ENCODE measurements around the gene DND1.
A peak's percentile ranks its signal among the peaks of the same experiment; 100 is the strongest.
"Not testable (repeated sequence)": the region's sequence is repeated elsewhere in the genome, so short reads cannot be mapped to it uniquely, and the experiment has no call there.

DND1 gene

DNA sequence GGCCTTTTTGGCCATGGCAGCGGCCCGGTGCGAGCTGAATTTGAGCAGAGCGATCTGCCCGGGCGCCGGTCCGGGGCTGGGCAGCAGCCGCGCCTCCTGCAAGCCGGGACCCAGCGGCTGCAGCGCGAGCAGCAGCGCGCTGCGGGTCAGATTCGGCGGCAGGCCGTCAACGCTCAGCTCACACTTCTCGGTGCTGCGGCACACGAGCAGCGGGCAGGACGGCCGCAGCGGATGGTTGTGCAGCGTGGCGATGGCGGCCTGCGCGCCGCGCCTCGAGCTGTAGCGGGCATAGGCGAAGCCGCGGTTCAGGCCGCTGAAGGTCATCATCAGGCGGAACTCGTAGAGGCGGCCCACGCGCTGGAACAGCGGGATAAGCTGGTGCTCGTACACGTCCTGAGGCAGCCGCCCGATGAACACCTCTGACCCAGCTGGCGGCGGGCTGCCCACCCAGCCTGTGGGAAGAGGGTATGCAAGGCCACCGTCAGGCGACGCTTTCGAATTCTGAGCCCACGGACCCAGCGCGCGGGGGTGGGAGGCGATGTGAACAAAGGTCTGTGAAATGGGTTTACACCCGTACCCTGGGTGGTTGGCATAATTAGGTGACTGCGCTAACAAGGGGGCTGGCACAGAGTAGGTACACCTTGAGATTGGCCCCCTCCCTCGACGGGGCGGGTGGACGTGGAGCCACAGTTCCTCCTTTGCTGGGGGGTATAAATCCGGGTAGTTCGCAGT is 755 bp downstream of the DND1 start:
- H3K4me3 ChIP-seq (ENCODE audit: low read depth in 1 of 2, low read length in 2 of 2), result no peak overlapping the region
- no peaks in the 10 kb centered on the region for H3K9me3 ChIP-seq (ENCODE audit: control insufficient read depth in 1 of 2, low read length in 2 of 2)
- no peak overlapping the region for H3K27ac ChIP-seq (ENCODE audit: low read depth, low read length)
- no peaks in the 10 kb centered on the region for H3K4me1 ChIP-seq (ENCODE audit: control insufficient read depth in 1 of 2, insufficient read depth in 2 of 2, low read length in 2 of 2)
- H3K9ac ChIP-seq (ENCODE audit: low read depth in 1 of 2, low read length in 2 of 2), result no peak overlapping the region
- H3K27me3 ChIP-seq (ENCODE audit: control insufficient read depth in 1 of 2, insufficient read depth in 2 of 2, low read length in 2 of 2), result no peaks in the 10 kb centered on the region
- H3K36me3 ChIP-seq (ENCODE audit: control insufficient read depth in 1 of 2, insufficient read depth in 2 of 2, low read length in 2 of 2), result peaks cover 38 to 92% of the 10 kb centered on the region in 2 donors

DNA sequence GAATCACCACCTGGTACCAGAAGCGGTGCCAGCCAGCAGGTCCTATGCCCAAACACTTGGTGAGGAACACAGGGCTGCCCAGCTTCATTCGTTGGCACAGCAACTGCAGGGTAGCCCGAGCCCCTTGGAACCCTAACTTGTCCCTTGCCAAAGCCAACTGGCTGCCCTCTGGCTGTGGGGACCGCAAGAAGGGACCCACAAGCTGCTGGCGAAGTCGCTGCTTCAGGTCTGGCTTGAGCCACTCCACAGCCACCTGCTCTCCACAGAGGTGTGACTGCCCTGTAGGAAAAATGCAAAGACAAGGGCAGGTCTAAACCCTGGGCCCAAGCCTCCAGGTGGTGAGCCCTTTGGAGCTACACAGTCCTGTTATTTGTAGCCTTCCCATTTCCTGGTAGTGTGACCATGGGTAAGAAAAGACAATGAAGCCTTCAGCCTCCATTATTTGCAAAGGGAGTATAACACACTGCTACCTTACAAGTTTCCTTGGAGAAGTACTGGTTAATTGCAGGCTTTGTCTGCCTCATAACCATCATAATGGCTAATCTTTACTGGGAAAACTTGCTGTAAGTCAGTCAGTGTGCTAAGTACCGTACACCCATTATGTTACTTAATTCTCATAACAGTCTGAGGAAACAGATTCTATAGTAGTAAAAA is 1.8 kb downstream of the DND1 start:
- Histone ChIP-seq H3K4me3 (ENCODE audit: low read depth in 1 of 2, low read length in 2 of 2) (no peak overlapping the region), H3K27ac (ENCODE audit: low read depth, low read length) (no peak overlapping the region), H3K9ac (ENCODE audit: low read depth in 1 of 2, low read length in 2 of 2) (no peak overlapping the region), H3K27me3 (ENCODE audit: control insufficient read depth in 1 of 2, insufficient read depth in 2 of 2, low read length in 2 of 2) (no peaks in the 10 kb centered on the region), H3K4me1 (ENCODE audit: control insufficient read depth in 1 of 2, insufficient read depth in 2 of 2, low read length in 2 of 2) (peaks cover 0 to under 1% of the 10 kb centered on the region in 2 donors), H3K9me3 (ENCODE audit: control insufficient read depth in 1 of 2, low read length in 2 of 2) (no peaks in the 10 kb centered on the region), H3K36me3 (ENCODE audit: control insufficient read depth in 1 of 2, insufficient read depth in 2 of 2, low read length in 2 of 2) (peaks cover 30 to 88% of the 10 kb centered on the region in 2 donors)

DNA sequence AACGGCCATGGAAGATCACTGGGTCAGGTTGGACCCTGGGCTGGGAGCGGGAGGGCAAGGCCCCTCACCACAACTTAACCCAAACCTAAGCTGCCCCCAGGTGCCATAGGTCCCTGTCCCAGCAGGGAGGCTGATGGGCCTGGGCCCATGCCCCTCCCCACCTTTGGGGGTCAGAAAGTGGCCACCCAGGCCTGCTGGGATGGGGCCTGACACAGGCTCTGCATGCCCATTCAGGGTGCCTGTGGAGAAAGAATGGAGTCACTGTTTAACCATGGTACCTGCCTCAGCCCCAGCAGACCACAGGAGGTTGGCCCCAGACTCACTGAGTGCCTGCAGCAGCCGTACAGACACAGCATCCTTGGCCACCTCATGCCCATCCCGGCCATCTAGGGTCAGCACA is 2.3 kb downstream of the DND1 start:
- not testable (repeated sequence) for H3K4me1 ChIP-seq (ENCODE audit: control insufficient read depth in 1 of 2, insufficient read depth in 2 of 2, low read length in 2 of 2); H3K9ac ChIP-seq (ENCODE audit: low read depth in 1 of 2, low read length in 2 of 2)

DNA sequence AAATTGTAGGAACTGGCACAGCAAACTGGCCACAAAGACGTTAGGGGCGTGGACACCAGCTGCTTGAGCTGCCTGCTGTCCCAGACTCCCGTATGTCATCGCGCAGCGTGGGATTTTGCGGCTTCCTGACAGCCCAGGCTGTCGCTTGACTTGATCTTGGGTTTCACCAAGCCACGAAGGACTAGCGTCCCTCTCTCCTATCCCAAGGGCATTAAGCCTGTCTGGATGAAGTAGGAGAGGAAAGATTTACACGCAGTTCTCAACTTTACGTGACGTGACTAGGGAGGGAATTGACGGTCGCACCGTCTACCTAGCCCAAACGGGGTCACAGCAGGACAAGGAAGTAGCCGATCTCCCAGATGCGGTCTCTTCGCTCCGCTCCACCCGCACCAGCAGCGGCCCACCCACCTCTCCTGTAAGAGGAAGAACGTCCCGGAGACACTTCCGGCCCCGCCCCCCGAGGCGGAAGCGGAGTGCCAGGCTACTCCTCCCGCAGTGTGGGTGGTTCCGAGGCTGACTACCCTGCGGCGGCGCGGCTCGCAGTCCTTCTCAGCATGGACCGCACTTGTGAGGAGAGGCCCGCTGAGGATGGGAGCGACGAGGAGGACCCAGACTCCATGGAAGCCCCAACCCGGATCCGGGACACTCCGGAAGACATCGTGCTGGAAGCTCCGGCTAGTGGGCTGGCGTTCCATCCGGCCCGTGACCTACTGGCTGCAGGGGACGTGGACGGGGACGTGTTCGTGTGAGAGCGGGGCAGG is 8.8 kb downstream of the DND1 start, which contains the start of gene WDR55:
Gene WDR55, plus strand, starts transcription at position 546 of the 761 bp plus-strand sequence. Its CDS starts 9 bp downstream, at position 555.
- H3K9me3 ChIP-seq (ENCODE audit: control insufficient read depth in 1 of 2, low read length in 2 of 2), result no peaks in the 10 kb centered on the region
- peak within 1 kb of the TSS; percentile 97 to 98 for H3K4me3 ChIP-seq (ENCODE audit: low read depth in 1 of 2, low read length in 2 of 2)
- no peaks in the 10 kb centered on the region for H3K27me3 ChIP-seq (ENCODE audit: control insufficient read depth in 1 of 2, insufficient read depth in 2 of 2, low read length in 2 of 2)
- H3K4me1 ChIP-seq (ENCODE audit: control insufficient read depth in 1 of 2, insufficient read depth in 2 of 2, low read length in 2 of 2), result peaks cover 0 to 21% of the 10 kb centered on the region in 2 donors
- peaks cover 38 to 63% of the 10 kb centered on the region in 2 donors for H3K36me3 ChIP-seq (ENCODE audit: control insufficient read depth in 1 of 2, insufficient read depth in 2 of 2, low read length in 2 of 2)
- H3K9ac ChIP-seq (ENCODE audit: low read depth in 1 of 2, low read length in 2 of 2), result peak within 1 kb of the TSS; percentile 91 to 92
- H3K27ac ChIP-seq (ENCODE audit: low read depth, low read length), result peak within 1 kb of the TSS; percentile 97

More for the DNA sequence above, 2.3 kb downstream of the DND1 start:
- not testable (repeated sequence) for H3K27ac ChIP-seq (ENCODE audit: low read depth, low read length); H3K27me3 ChIP-seq (ENCODE audit: control insufficient read depth in 1 of 2, insufficient read depth in 2 of 2, low read length in 2 of 2); H3K4me3 ChIP-seq (ENCODE audit: low read depth in 1 of 2, low read length in 2 of 2); H3K9me3 ChIP-seq (ENCODE audit: control insufficient read depth in 1 of 2, low read length in 2 of 2)
- H3K36me3 ChIP-seq (ENCODE audit: control insufficient read depth in 1 of 2, insufficient read depth in 2 of 2, low read length in 2 of 2), result peaks cover 26 to 83% of the 10 kb centered on the region in 2 donors

GRCh38 chr5:140664030-140664358 is 9.4 kb downstream of the DND1 start:
- no peaks in the 10 kb centered on the region for H3K27me3 ChIP-seq (ENCODE audit: control insufficient read depth in 1 of 2, insufficient read depth in 2 of 2, low read length in 2 of 2)
- H3K36me3 ChIP-seq (ENCODE audit: control insufficient read depth in 1 of 2, insufficient read depth in 2 of 2, low read length in 2 of 2), result peaks cover 42 to 63% of the 10 kb centered on the region in 2 donors
- peaks cover 0 to 21% of the 10 kb centered on the region in 2 donors for H3K4me1 ChIP-seq (ENCODE audit: control insufficient read depth in 1 of 2, insufficient read depth in 2 of 2, low read length in 2 of 2)
- H3K4me3 ChIP-seq (ENCODE audit: low read depth in 1 of 2, low read length in 2 of 2), result peak overlapping the region; percentile 97 to 98
- H3K9me3 ChIP-seq (ENCODE audit: control insufficient read depth in 1 of 2, low read length in 2 of 2), result no peaks in the 10 kb centered on the region
- peak overlapping the region; percentile 97 for H3K27ac ChIP-seq (ENCODE audit: low read depth, low read length)
- peak overlapping the region; percentile 91 to 92 for H3K9ac ChIP-seq (ENCODE audit: low read depth in 1 of 2, low read length in 2 of 2)

DNA sequence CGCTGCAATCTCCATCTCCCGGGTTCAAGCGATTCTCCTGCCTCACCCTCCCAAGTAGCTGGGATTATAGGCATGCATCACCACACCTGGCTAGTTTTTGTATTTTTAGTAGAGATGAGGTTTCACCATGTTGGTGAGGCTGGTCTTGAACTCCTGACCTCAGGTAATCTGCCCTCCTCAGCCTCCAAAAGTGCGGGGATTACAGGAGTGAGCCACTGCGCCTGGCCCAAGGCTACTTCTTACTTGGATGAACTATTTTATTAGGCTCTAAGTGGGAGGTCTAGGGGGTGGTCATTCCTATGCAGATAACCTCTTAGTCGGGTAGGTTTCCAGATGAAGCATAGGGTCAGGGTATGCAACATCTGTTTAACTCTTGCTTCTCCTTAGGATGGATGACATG is 13.0 kb downstream of the DND1 start:
- not testable (repeated sequence) for H3K9ac ChIP-seq (ENCODE audit: low read depth in 1 of 2, low read length in 2 of 2); H3K9me3 ChIP-seq (ENCODE audit: control insufficient read depth in 1 of 2, low read length in 2 of 2); H3K27me3 ChIP-seq (ENCODE audit: control insufficient read depth in 1 of 2, insufficient read depth in 2 of 2, low read length in 2 of 2); H3K4me3 ChIP-seq (ENCODE audit: low read depth in 1 of 2, low read length in 2 of 2); H3K27ac ChIP-seq (ENCODE audit: low read depth, low read length); H3K4me1 ChIP-seq (ENCODE audit: control insufficient read depth in 1 of 2, insufficient read depth in 2 of 2, low read length in 2 of 2)
- H3K36me3 ChIP-seq (ENCODE audit: control insufficient read depth in 1 of 2, insufficient read depth in 2 of 2, low read length in 2 of 2), result peaks cover 43 to 73% of the 10 kb centered on the region in 2 donors

DNA sequence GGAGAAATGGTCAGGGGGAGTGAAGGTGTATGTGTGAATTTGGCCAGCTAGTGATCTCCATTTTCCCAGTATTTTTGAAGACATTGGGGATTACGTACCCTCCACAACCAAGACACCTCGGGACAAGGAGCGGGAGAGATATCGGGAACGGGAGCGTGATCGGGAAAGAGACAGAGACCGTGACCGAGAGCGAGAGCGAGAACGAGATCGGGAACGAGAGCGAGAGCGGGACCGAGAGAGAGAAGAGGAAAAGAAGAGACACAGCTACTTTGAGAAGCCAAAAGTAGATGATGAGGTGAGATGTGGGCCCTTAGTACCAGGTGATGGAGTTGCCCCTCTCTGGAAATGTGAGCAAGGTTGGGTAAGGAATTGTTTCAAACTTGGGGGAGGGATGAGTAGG is 14.5 kb downstream of the DND1 start:
- Histone ChIP-seq H3K27ac (ENCODE audit: low read depth, low read length) (no peak overlapping the region), H3K36me3 (ENCODE audit: control insufficient read depth in 1 of 2, insufficient read depth in 2 of 2, low read length in 2 of 2) (peaks cover 49 to 88% of the 10 kb centered on the region in 2 donors), H3K4me1 (ENCODE audit: control insufficient read depth in 1 of 2, insufficient read depth in 2 of 2, low read length in 2 of 2) (peaks cover 0 to 3% of the 10 kb centered on the region in 2 donors), H3K4me3 (ENCODE audit: low read depth in 1 of 2, low read length in 2 of 2) (no peak overlapping the region), H3K27me3 (ENCODE audit: control insufficient read depth in 1 of 2, insufficient read depth in 2 of 2, low read length in 2 of 2) (no peaks in the 10 kb centered on the region), H3K9me3 (ENCODE audit: control insufficient read depth in 1 of 2, low read length in 2 of 2) (no peaks in the 10 kb centered on the region), H3K9ac (ENCODE audit: low read depth in 1 of 2, low read length in 2 of 2) (no peak overlapping the region)

DNA sequence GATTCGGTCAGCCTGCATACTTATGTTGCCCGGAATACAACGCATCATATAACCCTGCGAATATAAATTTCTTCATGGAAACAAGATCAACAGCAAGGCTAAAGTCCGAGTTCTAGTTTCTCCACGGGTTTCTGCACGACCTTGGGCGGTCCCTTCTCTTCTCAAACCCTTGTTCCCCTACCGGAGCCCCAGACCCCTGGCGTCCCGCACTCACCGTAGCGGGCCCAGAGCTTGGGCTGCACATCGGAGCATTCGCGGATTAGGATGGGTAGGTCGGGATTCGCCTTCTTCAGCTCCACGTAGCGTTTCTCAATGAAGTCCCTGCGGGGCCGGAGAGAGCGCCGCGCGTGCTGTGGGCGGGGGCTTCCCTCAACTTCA is 26.3 kb downstream of the DND1 start:
- H3K4me1 ChIP-seq (ENCODE audit: control insufficient read depth in 1 of 2, insufficient read depth in 2 of 2, low read length in 2 of 2), result peaks cover 13 to 15% of the 10 kb centered on the region in 2 donors
- H3K9me3 ChIP-seq (ENCODE audit: control insufficient read depth in 1 of 2, low read length in 2 of 2), result no peaks in the 10 kb centered on the region
- peaks cover 24 to 50% of the 10 kb centered on the region in 2 donors for H3K36me3 ChIP-seq (ENCODE audit: control insufficient read depth in 1 of 2, insufficient read depth in 2 of 2, low read length in 2 of 2)
- H3K4me3 ChIP-seq (ENCODE audit: low read depth in 1 of 2, low read length in 2 of 2), result peak overlapping the region; percentile 87 to 95
- H3K27me3 ChIP-seq (ENCODE audit: control insufficient read depth in 1 of 2, insufficient read depth in 2 of 2, low read length in 2 of 2), result no peaks in the 10 kb centered on the region
- peak overlapping the region; percentile 72 for H3K27ac ChIP-seq (ENCODE audit: low read depth, low read length)
- peak overlapping the region; percentile 77 to 88 for H3K9ac ChIP-seq (ENCODE audit: low read depth in 1 of 2, low read length in 2 of 2)

DNA sequence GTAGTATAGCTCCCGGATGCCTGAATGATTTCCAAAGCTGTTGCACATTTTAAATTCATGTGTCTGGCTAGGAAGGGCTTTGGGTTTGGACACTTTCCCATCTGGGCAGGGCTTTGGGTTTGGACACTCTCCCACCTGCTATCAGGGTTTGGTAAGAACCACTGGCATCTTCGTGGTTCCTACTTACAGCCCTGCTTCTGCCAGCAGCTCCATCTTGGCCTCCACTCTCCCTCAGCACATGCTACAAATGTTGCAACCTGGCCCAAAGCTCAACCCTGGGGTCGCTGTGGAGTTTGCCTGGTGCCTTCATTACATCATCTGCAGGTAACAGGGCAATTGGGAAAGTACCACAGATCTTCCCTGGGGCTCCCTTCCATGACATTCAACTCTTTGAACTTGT is 30.7 kb downstream of the DND1 start:
- peaks cover 19 to 37% of the 10 kb centered on the region in 2 donors for H3K36me3 ChIP-seq (ENCODE audit: control insufficient read depth in 1 of 2, insufficient read depth in 2 of 2, low read length in 2 of 2)
- no peak overlapping the region for H3K4me3 ChIP-seq (ENCODE audit: low read depth in 1 of 2, low read length in 2 of 2)
- H3K9me3 ChIP-seq (ENCODE audit: control insufficient read depth in 1 of 2, low read length in 2 of 2), result no peaks in the 10 kb centered on the region
- H3K4me1 ChIP-seq (ENCODE audit: control insufficient read depth in 1 of 2, insufficient read depth in 2 of 2, low read length in 2 of 2), result peaks cover 13 to 19% of the 10 kb centered on the region in 2 donors
- H3K27me3 ChIP-seq (ENCODE audit: control insufficient read depth in 1 of 2, insufficient read depth in 2 of 2, low read length in 2 of 2), result no peaks in the 10 kb centered on the region
- H3K27ac ChIP-seq (ENCODE audit: low read depth, low read length), result no peak overlapping the region
- H3K9ac ChIP-seq (ENCODE audit: low read depth in 1 of 2, low read length in 2 of 2), result no peak overlapping the region

- H3K27ac ChIP-seq (ENCODE audit: low read depth, low read length), result no peak overlapping the region
- H3K36me3 ChIP-seq (ENCODE audit: control insufficient read depth in 1 of 2, insufficient read depth in 2 of 2, low read length in 2 of 2), result peaks cover 19 to 37% of the 10 kb centered on the region in 2 donors
- peaks cover 12 to 18% of the 10 kb centered on the region in 2 donors for H3K4me1 ChIP-seq (ENCODE audit: control insufficient read depth in 1 of 2, insufficient read depth in 2 of 2, low read length in 2 of 2)
- no peaks in the 10 kb centered on the region for H3K9me3 ChIP-seq (ENCODE audit: control insufficient read depth in 1 of 2, low read length in 2 of 2)
- H3K4me3 ChIP-seq (ENCODE audit: low read depth in 1 of 2, low read length in 2 of 2), result no peak overlapping the region
- no peak overlapping the region for H3K9ac ChIP-seq (ENCODE audit: low read depth in 1 of 2, low read length in 2 of 2)
- no peaks in the 10 kb centered on the region for H3K27me3 ChIP-seq (ENCODE audit: control insufficient read depth in 1 of 2, insufficient read depth in 2 of 2, low read length in 2 of 2)
These were observed 31.7 kb downstream of the DND1 start for GRCh38 chr5:140641716-140642115.

Measured in duodenal mucosa (tissue), 2 donors.